ENCODE results near the gene MAP4. TPM values are rescaled to one million over a fixed set of nuclear protein-coding genes. Genes with fewer than 3 reads are reported as not detected.

The MAP4 gene
- total and polyA plus RNA-seq, 8 donors: 34.5 to 127 (median 72.2) TPM

DNA sequence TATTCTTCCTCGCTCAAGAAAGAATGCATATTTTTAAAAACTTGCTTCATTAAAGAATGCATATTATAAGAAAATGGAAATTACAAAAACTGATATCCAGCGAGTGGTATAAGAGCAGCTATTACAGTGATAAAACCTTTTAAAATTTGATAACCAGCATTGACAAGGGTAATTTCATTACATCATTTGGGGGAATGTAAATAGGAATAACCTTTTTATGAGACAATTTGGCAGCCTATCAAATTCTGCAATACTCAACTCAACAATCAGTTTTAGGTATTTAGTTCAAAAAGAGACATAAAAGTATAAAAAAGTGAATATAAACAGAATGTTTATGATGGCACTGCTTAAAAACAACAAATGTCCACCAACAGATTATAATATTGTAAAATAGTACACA, 35.4 kb downstream of the MAP4 start:
- no peak for ATAC-seq
- no peak overlapping the region for H3K27ac ChIP-seq
- FAIRE-seq: no peak
- WGBS, 2 donors: 60 to 65% methylated on average over 2 of the region's 2 CpGs
- H3K4me3 ChIP-seq: no peak overlapping the region
- DNase-seq: no peak
- no peaks in the 10 kb centered on the region for H3K27me3 ChIP-seq
- H3K9me3 ChIP-seq: no peaks in the 10 kb centered on the region
- TF ChIP-seq, protein P1, sequence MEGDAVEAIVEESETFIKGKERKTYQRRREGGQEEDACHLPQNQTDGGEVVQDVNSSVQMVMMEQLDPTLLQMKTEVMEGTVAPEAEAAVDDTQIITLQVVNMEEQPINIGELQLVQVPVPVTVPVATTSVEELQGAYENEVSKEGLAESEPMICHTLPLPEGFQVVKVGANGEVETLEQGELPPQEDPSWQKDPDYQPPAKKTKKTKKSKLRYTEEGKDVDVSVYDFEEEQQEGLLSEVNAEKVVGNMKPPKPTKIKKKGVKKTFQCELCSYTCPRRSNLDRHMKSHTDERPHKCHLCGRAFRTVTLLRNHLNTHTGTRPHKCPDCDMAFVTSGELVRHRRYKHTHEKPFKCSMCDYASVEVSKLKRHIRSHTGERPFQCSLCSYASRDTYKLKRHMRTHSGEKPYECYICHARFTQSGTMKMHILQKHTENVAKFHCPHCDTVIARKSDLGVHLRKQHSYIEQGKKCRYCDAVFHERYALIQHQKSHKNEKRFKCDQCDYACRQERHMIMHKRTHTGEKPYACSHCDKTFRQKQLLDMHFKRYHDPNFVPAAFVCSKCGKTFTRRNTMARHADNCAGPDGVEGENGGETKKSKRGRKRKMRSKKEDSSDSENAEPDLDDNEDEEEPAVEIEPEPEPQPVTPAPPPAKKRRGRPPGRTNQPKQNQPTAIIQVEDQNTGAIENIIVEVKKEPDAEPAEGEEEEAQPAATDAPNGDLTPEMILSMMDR (IDR thresholded peaks at IDR 0.05): no peak
- intact Hi-C loops (cut with DNase I): no loop called here
- no peaks in the 10 kb centered on the region for H3K36me3 ChIP-seq
- H3K4me1 ChIP-seq: peaks cover 0 to 3% (median 3%) of the 10 kb centered on the region in 3 donors

DNA sequence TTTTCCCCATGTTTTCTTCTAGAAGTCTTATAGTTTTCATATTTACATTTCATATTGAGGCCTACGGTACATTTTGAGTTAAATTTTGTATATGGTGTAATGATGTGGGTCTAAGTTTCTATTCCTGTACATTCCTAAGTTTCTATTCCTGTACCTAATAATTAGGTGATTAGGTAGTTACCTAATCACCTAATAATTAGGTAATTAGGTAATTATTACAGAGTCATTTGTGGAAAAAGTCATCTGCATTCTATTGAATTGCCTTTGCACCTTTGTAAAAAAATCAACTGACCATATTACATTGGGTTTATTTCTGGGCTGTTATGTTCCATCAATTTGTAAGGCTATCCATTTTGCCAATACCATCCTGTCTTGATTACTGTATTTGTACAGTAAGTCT, 37.1 kb downstream of the MAP4 start:
- FAIRE-seq (no peak), ATAC-seq (no peak), DNase-seq (no peak)
- Histone ChIP-seq H3K9me3 (no peaks in the 10 kb centered on the region), H3K27ac (no peak overlapping the region), H3K4me3 (no peak overlapping the region), H3K36me3 (no peaks in the 10 kb centered on the region), H3K4me1 (peaks cover 0 to 3% (median 0%) of the 10 kb centered on the region in 3 donors), H3K27me3 (no peaks in the 10 kb centered on the region)
- 89 to 98% methylated on average over 1 of the region's 1 CpG for WGBS, 2 donors
- TF ChIP-seq, protein P1 (IDR thresholded peaks at IDR 0.05): no peak
- intact Hi-C loops (cut with DNase I): no loop called here

DNA sequence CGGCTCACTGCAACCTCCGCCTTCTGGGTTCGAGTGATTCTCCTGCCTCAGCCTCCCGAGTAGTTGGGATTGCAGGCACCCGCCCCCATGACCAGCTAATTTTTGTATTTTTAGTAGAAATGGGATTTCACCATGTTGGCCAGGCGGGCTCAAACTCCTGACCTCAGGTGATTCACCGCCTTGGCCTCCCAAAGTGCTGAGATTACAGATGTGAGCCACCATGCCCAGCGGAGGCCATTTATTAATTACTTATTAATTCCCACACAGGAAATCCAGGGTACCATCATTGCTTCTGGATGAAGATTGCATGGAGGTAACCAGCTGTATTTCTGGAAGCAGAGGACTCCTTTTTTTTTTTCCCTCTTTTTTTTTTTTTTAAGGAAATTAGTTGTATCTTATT, 37.8 kb downstream of the MAP4 start:
- no peaks in the 10 kb centered on the region for H3K9me3 ChIP-seq
- DNase-seq: no peak
- ATAC-seq: no peak
- H3K4me1 ChIP-seq: peaks cover 0 to 3% (median 0%) of the 10 kb centered on the region in 3 donors
- H3K36me3 ChIP-seq: no peaks in the 10 kb centered on the region
- H3K4me3 ChIP-seq: no peak overlapping the region
- no peaks in the 10 kb centered on the region for H3K27me3 ChIP-seq
- no peak overlapping the region for H3K27ac ChIP-seq
- TF ChIP-seq, protein P1 (IDR thresholded peaks at IDR 0.05): no peak
- intact Hi-C loops (cut with DNase I): no loop called here
- FAIRE-seq: no peak
- WGBS, 2 donors: 97% methylated on average over 8 of the region's 8 CpGs

DNA sequence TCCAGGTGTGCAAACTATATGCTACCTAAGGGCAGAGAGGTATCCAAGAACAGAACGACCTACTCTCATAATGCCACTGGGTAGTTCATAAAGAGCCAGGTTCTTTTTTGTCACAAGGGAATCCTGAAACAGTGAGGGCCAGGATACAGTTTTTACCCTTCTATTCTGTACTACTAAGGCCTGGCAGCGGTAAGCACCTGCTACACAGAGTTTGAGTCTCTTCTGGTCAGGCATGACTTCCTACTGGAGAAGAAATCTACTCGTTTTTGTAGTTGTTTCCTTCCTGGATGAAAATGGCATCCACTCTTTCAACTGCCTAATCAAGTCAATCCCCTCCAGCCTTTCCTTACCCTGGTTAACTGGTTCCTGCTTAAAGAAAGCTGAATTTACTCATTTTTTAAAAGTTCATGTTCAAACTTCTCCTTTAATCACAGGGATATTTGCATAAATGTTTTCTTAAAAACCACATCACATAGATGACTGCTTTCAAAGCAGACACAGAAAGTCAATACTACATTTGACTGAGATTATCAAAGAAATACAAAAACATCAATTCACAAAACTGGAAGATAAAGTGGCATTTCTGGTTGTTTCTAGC, 40.0 kb downstream of the MAP4 start:
- intact Hi-C loops (cut with DNase I): no loop called here
- no peak for DNase-seq
- TF ChIP-seq, protein P1 (IDR thresholded peaks at IDR 0.05): no peak
- H3K36me3 ChIP-seq: no peaks in the 10 kb centered on the region
- FAIRE-seq: no peak
- ATAC-seq: no peak
- H3K9me3 ChIP-seq: no peaks in the 10 kb centered on the region
- H3K27me3 ChIP-seq: no peaks in the 10 kb centered on the region
- H3K27ac ChIP-seq: no peak overlapping the region
- 82 to 83% methylated on average over 3 of the region's 3 CpGs for WGBS, 2 donors
- H3K4me1 ChIP-seq: peaks cover 0 to 3% (median 0%) of the 10 kb centered on the region in 3 donors
- no peak overlapping the region for H3K4me3 ChIP-seq

DNA sequence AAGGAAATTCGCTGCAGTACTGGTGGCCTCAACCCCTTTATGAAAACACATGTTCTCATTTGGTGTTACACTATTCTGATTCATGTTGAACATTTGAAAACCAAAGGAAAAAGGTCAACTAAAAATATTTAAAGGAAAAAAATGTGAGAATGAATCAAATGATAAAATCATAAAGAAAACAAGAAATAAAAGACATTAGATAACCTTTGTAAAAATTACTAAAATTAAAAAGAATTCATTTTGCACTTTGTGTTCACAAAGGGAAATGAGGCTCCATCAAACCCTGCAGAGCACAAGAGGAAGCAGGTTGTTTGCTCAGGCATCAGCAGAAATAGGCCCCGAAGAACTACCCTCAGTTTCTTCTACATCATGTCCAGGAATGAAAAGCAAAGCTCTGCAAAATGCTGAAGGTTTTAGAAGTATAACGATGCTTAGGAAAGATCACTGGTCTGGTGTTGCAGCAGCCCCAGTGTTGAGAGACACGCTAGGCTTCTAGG, 41.2 kb downstream of the MAP4 start:
- FAIRE-seq (no peak), DNase-seq (no peak), ATAC-seq (no peak)
- Histone ChIP-seq H3K4me1 (no peaks in the 10 kb centered on the region), H3K27me3 (no peaks in the 10 kb centered on the region), H3K27ac (no peak overlapping the region), H3K36me3 (no peaks in the 10 kb centered on the region), H3K4me3 (no peak overlapping the region), H3K9me3 (no peaks in the 10 kb centered on the region)
- intact Hi-C loops (cut with DNase I): no loop called here
- TF ChIP-seq, protein P1 (IDR thresholded peaks at IDR 0.05): no peak
- WGBS, 2 donors: 85 to 89% methylated on average over 4 of the region's 4 CpGs
